OCI-LY3 (cell line): ENCODE data around the gene PIP5K1B.

Source experiments
- EZH2phosphoT487 ChIP-seq: fragments of 200-600 bp; shearing (Covaris generic); IDR thresholded peaks from 2 replicates; pipeline ENCODE4 v1.6.1; 2018; ENCODE audit warnings: antibody characterized with exemption, mixed run types, low read depth
- TF ChIP-seq, protein P1 (sequence below): fragments of 200-600, 300-600 bp; sonication (generic); IDR thresholded peaks from 2 replicates; pipeline ENCODE4 v1.5.1; 2014; ENCODE audit warnings: antibody characterized with exemption, low read length, low read depth

DNA sequence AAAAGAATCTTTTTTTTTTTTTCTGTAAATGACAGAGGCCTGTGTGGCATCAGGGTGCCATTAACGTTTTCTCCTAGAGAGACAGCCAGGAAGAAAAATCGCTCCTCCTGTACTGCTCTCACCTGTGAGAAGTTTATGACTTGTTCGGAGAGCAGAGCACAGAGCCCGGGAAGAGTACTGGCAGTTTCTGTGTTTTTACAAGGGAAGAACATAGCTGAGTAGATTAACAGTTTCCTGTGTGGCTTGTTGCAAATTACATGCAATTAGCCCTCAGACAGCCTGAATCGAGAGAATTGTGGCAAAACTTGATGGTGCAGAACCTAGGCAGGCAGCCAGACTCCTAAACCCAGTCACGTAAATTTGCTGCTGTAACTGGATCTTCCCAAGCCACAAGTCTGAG is 276.7 kb downstream of the PIP5K1B start:
- TF ChIP-seq, protein P1, sequence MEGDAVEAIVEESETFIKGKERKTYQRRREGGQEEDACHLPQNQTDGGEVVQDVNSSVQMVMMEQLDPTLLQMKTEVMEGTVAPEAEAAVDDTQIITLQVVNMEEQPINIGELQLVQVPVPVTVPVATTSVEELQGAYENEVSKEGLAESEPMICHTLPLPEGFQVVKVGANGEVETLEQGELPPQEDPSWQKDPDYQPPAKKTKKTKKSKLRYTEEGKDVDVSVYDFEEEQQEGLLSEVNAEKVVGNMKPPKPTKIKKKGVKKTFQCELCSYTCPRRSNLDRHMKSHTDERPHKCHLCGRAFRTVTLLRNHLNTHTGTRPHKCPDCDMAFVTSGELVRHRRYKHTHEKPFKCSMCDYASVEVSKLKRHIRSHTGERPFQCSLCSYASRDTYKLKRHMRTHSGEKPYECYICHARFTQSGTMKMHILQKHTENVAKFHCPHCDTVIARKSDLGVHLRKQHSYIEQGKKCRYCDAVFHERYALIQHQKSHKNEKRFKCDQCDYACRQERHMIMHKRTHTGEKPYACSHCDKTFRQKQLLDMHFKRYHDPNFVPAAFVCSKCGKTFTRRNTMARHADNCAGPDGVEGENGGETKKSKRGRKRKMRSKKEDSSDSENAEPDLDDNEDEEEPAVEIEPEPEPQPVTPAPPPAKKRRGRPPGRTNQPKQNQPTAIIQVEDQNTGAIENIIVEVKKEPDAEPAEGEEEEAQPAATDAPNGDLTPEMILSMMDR = no peak
- TF ChIP-seq EZH2phosphoT487 = no peak
